ENCODE measurements around the gene ZNF300.
"Not testable (repeated sequence)": the region's sequence is repeated elsewhere in the genome, so short reads cannot be mapped to it uniquely, and the experiment has no call there.

ZNF300 gene

DNA sequence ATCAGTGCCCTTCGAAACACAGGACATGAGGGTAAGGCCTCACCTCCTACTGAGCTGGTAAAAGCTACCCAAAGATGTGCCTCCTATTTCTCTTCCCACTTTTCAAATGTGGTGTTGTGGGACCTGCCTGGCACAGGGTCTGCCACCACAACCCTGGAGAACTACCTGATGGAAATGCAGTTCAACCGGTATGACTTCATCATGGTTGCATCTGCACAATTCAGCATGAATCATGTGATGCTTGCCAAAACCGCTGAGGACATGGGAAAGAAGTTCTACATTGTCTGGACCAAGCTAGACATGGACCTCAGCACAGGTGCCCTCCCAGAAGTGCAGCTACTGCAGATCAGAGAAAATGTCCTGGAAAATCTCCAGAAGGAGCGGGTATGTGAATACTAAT lies 56.5 kb downstream of the ZNF300 start:
- TF ChIP-seq, protein P1, sequence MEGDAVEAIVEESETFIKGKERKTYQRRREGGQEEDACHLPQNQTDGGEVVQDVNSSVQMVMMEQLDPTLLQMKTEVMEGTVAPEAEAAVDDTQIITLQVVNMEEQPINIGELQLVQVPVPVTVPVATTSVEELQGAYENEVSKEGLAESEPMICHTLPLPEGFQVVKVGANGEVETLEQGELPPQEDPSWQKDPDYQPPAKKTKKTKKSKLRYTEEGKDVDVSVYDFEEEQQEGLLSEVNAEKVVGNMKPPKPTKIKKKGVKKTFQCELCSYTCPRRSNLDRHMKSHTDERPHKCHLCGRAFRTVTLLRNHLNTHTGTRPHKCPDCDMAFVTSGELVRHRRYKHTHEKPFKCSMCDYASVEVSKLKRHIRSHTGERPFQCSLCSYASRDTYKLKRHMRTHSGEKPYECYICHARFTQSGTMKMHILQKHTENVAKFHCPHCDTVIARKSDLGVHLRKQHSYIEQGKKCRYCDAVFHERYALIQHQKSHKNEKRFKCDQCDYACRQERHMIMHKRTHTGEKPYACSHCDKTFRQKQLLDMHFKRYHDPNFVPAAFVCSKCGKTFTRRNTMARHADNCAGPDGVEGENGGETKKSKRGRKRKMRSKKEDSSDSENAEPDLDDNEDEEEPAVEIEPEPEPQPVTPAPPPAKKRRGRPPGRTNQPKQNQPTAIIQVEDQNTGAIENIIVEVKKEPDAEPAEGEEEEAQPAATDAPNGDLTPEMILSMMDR (IDR thresholded peaks at IDR 0.05; ENCODE audit: borderline replicate concordance, extremely low read depth, low read length, poor library complexity, severe bottlenecking): no peak
- TF ChIP-seq EZH2 (IDR thresholded peaks at IDR 0.05; ENCODE audit: borderline replicate concordance, low read depth, low read length, severe bottlenecking): no peak
- Histone ChIP-seq H3K4me1 (ENCODE audit: insufficient read depth, low read length) (peaks cover 16% of the 10 kb centered on the region), H3K9ac (ENCODE audit: low read depth, low read length) (no peak overlapping the region), H4K20me1 (ENCODE audit: insufficient read depth, low read length) (no peaks in the 10 kb centered on the region), H3K4me2 (ENCODE audit: insufficient read depth, low read length) (no peak overlapping the region), H3K4me3 (ENCODE audit: low read depth in 1 of 2, low read length in 2 of 2) (no peak overlapping the region), H3K27ac (ENCODE audit: low read length) (no peak overlapping the region), H3K9me3 (ENCODE audit: insufficient read depth, low read length, severe bottlenecking) (no peaks in the 10 kb centered on the region), H3K79me2 (ENCODE audit: insufficient read depth, low read length) (no peaks in the 10 kb centered on the region), H3K36me3 (ENCODE audit: insufficient read depth, low read length) (no peaks in the 10 kb centered on the region), H3K27me3 (ENCODE audit: insufficient read depth, low read length, poor library complexity) (no peaks in the 10 kb centered on the region), H2AFZ (ENCODE audit: low read depth, low read length) (no peak overlapping the region)
- DNase-seq: no peak
- ATAC-seq (ENCODE audit: insufficient read depth, low read depth): no peak

DNA sequence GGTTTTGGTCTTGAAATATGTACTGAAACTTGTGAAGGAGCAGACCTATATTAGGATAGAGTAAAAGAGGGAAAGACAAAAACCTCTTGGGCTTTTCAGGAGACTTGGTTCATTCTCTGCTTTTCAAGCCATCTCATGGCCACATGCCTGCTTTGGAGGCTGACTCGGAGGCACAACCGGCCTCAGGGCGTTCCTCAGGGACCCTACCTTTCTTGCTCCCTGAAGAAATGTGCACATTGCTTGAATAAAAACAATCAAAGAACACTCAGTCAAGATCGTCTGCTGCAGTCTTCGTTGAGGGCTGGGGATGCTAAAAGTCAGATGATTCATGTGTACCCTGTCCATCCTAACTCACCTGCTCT lies 57.5 kb downstream of the ZNF300 start:
- H3K4me2 ChIP-seq (ENCODE audit: insufficient read depth, low read length): peak overlapping the region; percentile 67
- no peak for ATAC-seq (ENCODE audit: insufficient read depth, low read depth)
- H3K79me2 ChIP-seq (ENCODE audit: insufficient read depth, low read length): no peaks in the 10 kb centered on the region

DNA sequence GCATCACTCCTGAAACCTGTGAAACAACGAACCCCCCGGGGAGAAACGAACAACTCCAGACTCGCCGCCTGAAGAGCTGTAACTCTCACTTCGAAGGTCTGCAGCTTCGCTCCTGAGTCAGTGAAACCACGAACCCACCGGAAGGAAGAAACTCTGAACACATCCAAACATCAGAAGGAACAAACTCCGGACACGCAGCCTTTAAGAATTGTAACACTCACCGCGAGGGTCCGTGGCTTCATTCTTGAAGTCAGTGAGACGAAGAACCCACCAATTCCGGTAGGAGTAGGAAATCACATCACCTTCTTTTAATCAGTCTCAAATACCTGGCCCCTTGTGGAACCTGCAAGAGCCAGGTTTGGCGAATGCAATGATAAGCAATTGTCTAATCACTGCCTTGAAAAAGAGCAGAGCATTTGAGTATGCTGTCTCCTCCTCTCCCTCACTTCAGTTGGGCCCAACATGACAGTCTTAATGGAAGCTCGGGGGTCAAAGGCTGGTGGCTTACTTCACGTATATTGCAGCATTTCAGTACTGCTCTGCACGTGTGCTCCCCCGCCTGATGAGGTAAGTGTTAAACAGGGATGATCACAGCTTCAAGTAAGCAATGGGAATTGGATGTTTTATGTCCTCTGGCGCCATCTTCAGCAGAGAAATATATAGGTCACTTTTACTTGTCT lies 58.0 kb downstream of the ZNF300 start:
- H3K9me3 ChIP-seq (ENCODE audit: insufficient read depth, low read length, severe bottlenecking): no peaks in the 10 kb centered on the region
- H3K27me3 ChIP-seq (ENCODE audit: insufficient read depth, low read length, poor library complexity): no peaks in the 10 kb centered on the region
- H3K36me3 ChIP-seq (ENCODE audit: insufficient read depth, low read length): no peaks in the 10 kb centered on the region
- H4K20me1 ChIP-seq (ENCODE audit: insufficient read depth, low read length): no peaks in the 10 kb centered on the region
- peak overlapping the region; percentile 40 for H3K9ac ChIP-seq (ENCODE audit: low read depth, low read length)
- H3K4me2 ChIP-seq (ENCODE audit: insufficient read depth, low read length): peak overlapping the region; percentile 67
- no peak for TF ChIP-seq EZH2 (IDR thresholded peaks at IDR 0.05; ENCODE audit: borderline replicate concordance, low read depth, low read length, severe bottlenecking)
- TF ChIP-seq, protein P1 (IDR thresholded peaks at IDR 0.05; ENCODE audit: borderline replicate concordance, extremely low read depth, low read length, poor library complexity, severe bottlenecking): peak; percentile 92
- peaks cover 16% of the 10 kb centered on the region for H3K4me1 ChIP-seq (ENCODE audit: insufficient read depth, low read length)
- peak overlapping the region; percentile 78 for H3K27ac ChIP-seq (ENCODE audit: low read length)
- ATAC-seq (ENCODE audit: insufficient read depth, low read depth) (peak; percentile 92), DNase-seq (peak; percentile 76)
- peak overlapping the region in 1 of 2 experiments; percentile 49; a peak in 3 of 4 replicates for H3K4me3 ChIP-seq (ENCODE audit: low read depth in 1 of 2, low read length in 2 of 2)
- no peaks in the 10 kb centered on the region for H3K79me2 ChIP-seq (ENCODE audit: insufficient read depth, low read length)
- H2AFZ ChIP-seq (ENCODE audit: low read depth, low read length): peak overlapping the region; percentile 73

More for the DNA sequence above, 57.5 kb downstream of the ZNF300 start:
- Histone ChIP-seq H3K4me3 (ENCODE audit: low read depth in 1 of 2, low read length in 2 of 2) (peak overlapping the region in 1 of 2 experiments; percentile 26; a peak in 1 of 4 replicates), H2AFZ (ENCODE audit: low read depth, low read length) (peak overlapping the region; percentile 56), H3K9ac (ENCODE audit: low read depth, low read length) (peak overlapping the region; percentile 40; the same call in 1 of the 2 replicates), H4K20me1 (ENCODE audit: insufficient read depth, low read length) (no peaks in the 10 kb centered on the region), H3K4me1 (ENCODE audit: insufficient read depth, low read length) (peaks cover 16% of the 10 kb centered on the region), H3K9me3 (ENCODE audit: insufficient read depth, low read length, severe bottlenecking) (no peaks in the 10 kb centered on the region), H3K36me3 (ENCODE audit: insufficient read depth, low read length) (no peaks in the 10 kb centered on the region), H3K27ac (ENCODE audit: low read length) (peak overlapping the region; percentile 78; the same call in 1 of the 2 replicates), H3K27me3 (ENCODE audit: insufficient read depth, low read length, poor library complexity) (no peaks in the 10 kb centered on the region)
- TF ChIP-seq, protein P1 (IDR thresholded peaks at IDR 0.05; ENCODE audit: borderline replicate concordance, extremely low read depth, low read length, poor library complexity, severe bottlenecking): no peak
- TF ChIP-seq EZH2 (IDR thresholded peaks at IDR 0.05; ENCODE audit: borderline replicate concordance, low read depth, low read length, severe bottlenecking): no peak
- no peak for DNase-seq

DNA sequence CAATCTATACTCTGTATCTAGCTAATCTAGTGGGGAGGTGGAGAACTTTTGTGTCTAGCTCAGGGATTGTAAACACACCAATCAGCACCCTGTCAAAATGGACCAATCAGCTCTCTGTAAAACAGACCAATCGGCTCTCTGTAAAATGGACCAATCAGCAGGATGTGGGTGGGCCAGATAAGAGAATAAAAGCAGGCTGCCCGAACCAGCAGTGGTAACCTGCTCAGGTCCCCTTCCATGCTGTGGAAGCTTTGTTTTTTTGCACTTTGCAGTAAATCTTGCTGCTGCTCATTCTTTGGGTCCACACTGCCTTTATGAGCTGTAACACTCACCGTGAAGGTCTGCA lies 58.5 kb downstream of the ZNF300 start, which contains the start of gene IRGM:
TSS of gene IRGM (plus strand) at position 214 of the 346 bp plus-strand sequence. CDS start 1,603 bp downstream, outside the sequence.
- not testable (repeated sequence) for ATAC-seq (ENCODE audit: insufficient read depth, low read depth); H3K27me3 ChIP-seq (ENCODE audit: insufficient read depth, low read length, poor library complexity); H4K20me1 ChIP-seq (ENCODE audit: insufficient read depth, low read length); H3K79me2 ChIP-seq (ENCODE audit: insufficient read depth, low read length); DNase-seq; H3K9me3 ChIP-seq (ENCODE audit: insufficient read depth, low read length, severe bottlenecking); H3K36me3 ChIP-seq (ENCODE audit: insufficient read depth, low read length)
- peaks cover 16% of the 10 kb centered on the region for H3K4me1 ChIP-seq (ENCODE audit: insufficient read depth, low read length)
- peak within 1 kb of the TSS; percentile 73 for H2AFZ ChIP-seq (ENCODE audit: low read depth, low read length)
- peak within 1 kb of the TSS in 1 of 2 experiments; percentile 49; a peak in 3 of 4 replicates for H3K4me3 ChIP-seq (ENCODE audit: low read depth in 1 of 2, low read length in 2 of 2)
- peak within 1 kb of the TSS; percentile 78 for H3K27ac ChIP-seq (ENCODE audit: low read length)
- H3K9ac ChIP-seq (ENCODE audit: low read depth, low read length): peak within 1 kb of the TSS; percentile 40
- H3K4me2 ChIP-seq (ENCODE audit: insufficient read depth, low read length): peak within 1 kb of the TSS; percentile 67

DNA sequence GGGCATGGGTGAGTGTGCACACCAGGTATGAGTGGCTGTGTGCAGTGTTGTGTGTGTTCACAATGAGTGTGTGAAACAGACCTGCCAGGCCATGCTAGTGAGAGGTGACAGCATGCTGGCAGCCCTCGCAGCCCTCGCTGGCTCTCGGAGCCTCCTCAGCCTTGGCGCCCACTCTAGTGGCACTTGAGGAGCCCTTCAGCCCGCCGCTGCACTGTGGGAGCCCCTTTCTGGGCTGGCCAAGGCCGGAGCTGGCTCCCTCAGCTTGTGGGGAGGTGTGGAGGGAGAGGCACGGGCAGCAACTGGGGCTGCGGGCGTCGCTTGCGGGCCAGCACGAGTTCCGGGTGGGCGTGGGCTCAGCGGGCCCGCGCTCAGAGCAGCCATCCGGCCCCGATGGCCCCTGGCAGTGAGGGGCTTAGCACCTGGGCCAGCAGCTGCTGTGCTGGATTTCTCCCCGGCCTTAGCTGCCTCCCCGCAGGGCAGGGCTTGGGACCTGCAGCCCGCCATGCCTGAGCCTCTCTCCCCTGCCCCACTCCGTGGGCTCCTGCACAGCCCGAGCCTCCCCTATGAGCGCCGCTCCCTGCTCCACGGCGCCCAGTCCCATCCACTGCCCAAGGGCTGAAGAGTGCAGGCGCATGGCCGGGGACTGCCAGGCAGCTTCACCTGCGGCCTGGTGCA lies 59.5 kb downstream of the ZNF300 start:
- H3K27ac ChIP-seq (ENCODE audit: low read length); H2AFZ ChIP-seq (ENCODE audit: low read depth, low read length); H3K36me3 ChIP-seq (ENCODE audit: insufficient read depth, low read length); H3K79me2 ChIP-seq (ENCODE audit: insufficient read depth, low read length); ATAC-seq (ENCODE audit: insufficient read depth, low read depth); H3K4me3 ChIP-seq (ENCODE audit: low read depth in 1 of 2, low read length in 2 of 2); H4K20me1 ChIP-seq (ENCODE audit: insufficient read depth, low read length); H3K27me3 ChIP-seq (ENCODE audit: insufficient read depth, low read length, poor library complexity); H3K4me2 ChIP-seq (ENCODE audit: insufficient read depth, low read length); DNase-seq; H3K9me3 ChIP-seq (ENCODE audit: insufficient read depth, low read length, severe bottlenecking); H3K9ac ChIP-seq (ENCODE audit: low read depth, low read length): not testable (repeated sequence)
- peaks cover 16% of the 10 kb centered on the region for H3K4me1 ChIP-seq (ENCODE audit: insufficient read depth, low read length)

Measured in DND-41 (cell line).